HEK293T (cell line): ENCODE measurements around the gene LYPD8.
"Not testable (repeated sequence)": the region's sequence is repeated elsewhere in the genome, so short reads cannot be mapped to it uniquely, and the experiment has no call there.

Experiments used
- CTCF ChIA-PET: fragments of 350-600 bp; formaldehyde crosslinking; extraction: SDS; loops from one replicate; lab custom pipeline; 2021; ENCODE audit warnings: antibody characterized with exemption, inconsistent platforms; lab: Yijun Ruan, JAX
- POLR2A ChIA-PET: fragments of 350-600 bp; formaldehyde crosslinking; extraction: SDS; loops from one replicate; lab custom pipeline; 2020; ENCODE audit warnings: antibody characterized with exemption, inconsistent platforms; lab: Yijun Ruan, JAX
- DNase-seq: peaks from one replicate; pipeline ENCODE4 v3.0.0; 2012; ENCODE audit warnings: mixed read lengths; ENCODE audit errors: extremely low spot score
- ARNT ChIP-seq: fragments of 450-650 bp; IDR thresholded peaks from 2 replicates; pipeline ENCODE4 v1.6.1; 2017; ENCODE audit warnings: mild to moderate bottlenecking
- BHLHE40 ChIP-seq: fragments of 450-650 bp; IDR thresholded peaks from 2 replicates; pipeline ENCODE4 v1.6.1; 2016; ENCODE audit warnings: mild to moderate bottlenecking, moderate library complexity, borderline replicate concordance
- CTBP1 ChIP-seq: fragments of 450-650 bp; IDR thresholded peaks from 2 replicates; pipeline ENCODE4 v1.6.1; 2016; ENCODE audit warnings: borderline replicate concordance
- ELF4 ChIP-seq: fragments of 450-650 bp; IDR thresholded peaks from 2 replicates; pipeline ENCODE4 v1.6.1; 2017; ENCODE audit warnings: antibody characterized with exemption
- FOXA1 ChIP-seq: fragments of 450-650 bp; IDR thresholded peaks from 2 replicates; pipeline ENCODE4 v1.6.1; 2016; ENCODE audit warnings: mild to moderate bottlenecking
- FOXK2 ChIP-seq: fragments of 450-650 bp; IDR thresholded peaks from 2 replicates; pipeline ENCODE4 v1.6.1; 2016; ENCODE audit warnings: mild to moderate bottlenecking
- FOXM1 ChIP-seq: fragments of 450-650 bp; IDR thresholded peaks from 2 replicates; pipeline ENCODE4 v1.6.1; 2017; ENCODE audit warnings: mild to moderate bottlenecking, borderline replicate concordance
- HDGF ChIP-seq: fragments of 450-650 bp; IDR thresholded peaks from 2 replicates; pipeline ENCODE4 v1.6.1; 2017; ENCODE audit warnings: antibody characterized with exemption, borderline replicate concordance
- L3MBTL2 ChIP-seq: fragments of 450-650 bp; conservative IDR thresholded peaks from 2 replicates; pipeline ENCODE4 v1.6.1; 2016; ENCODE audit warnings: mild to moderate bottlenecking
- LEF1 ChIP-seq: fragments of 450-650 bp; IDR thresholded peaks from 2 replicates; pipeline ENCODE4 v1.6.1; 2017; ENCODE audit warnings: mild to moderate bottlenecking, borderline replicate concordance
- NFRKB ChIP-seq: fragments of 450-650 bp; IDR thresholded peaks from 2 replicates; pipeline ENCODE4 v1.6.1; 2016; ENCODE audit warnings: mild to moderate bottlenecking, moderate library complexity
- PKNOX1 ChIP-seq: fragments of 450-650 bp; IDR thresholded peaks from 2 replicates; pipeline ENCODE4 v1.6.1; 2016
- SP1 ChIP-seq: fragments of 450-650 bp; IDR thresholded peaks from 2 replicates; pipeline ENCODE4 v1.6.1; 2017
- SUZ12 ChIP-seq: fragments of 450-650 bp; IDR thresholded peaks from 2 replicates; pipeline ENCODE4 v1.6.1; 2016; ENCODE audit warnings: mild to moderate bottlenecking
- TARDBP ChIP-seq: fragments of 450-650 bp; IDR thresholded peaks from 2 replicates; pipeline ENCODE4 v1.6.1; 2016
- ZNF384 ChIP-seq: fragments of 450-650 bp; IDR thresholded peaks from 2 replicates; pipeline ENCODE4 v1.6.1; 2016

LYPD8 gene

DNA sequence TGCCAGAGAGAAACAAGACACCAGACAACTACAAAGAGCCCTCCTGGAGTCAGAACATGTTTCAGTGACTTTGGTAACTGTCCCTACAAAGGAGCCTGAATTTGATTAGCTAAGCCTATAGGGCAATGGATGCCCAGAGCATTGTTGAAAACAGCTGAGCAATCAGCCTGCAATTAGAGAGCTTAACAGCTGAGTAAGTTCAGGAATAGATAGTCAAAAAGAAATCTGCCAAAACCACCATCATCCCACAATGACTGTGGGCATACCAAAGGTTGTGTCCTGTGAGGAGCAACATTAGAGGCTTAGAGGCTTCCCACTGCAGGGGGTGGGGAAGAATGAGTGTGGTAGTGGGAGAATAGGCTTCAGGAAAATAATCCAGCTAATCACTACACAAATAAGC, 38.0 kb upstream of the LYPD8 start:
- CTCF ChIA-PET = no interaction called here
- POLR2A ChIA-PET = interaction anchor here (0.7 kb wide), 1 partner anchor 12 kb away, joined by 3 read pairs; no protein-coding TSS in a partner anchor
- DNase-seq = no peak
- TF ChIP-seq HDGF = no peak
- no peak for TF ChIP-seq TARDBP
- TF ChIP-seq ARNT = no peak
- TF ChIP-seq FOXM1 = no peak
- no peak for TF ChIP-seq L3MBTL2

- POLR2A ChIA-PET = no interaction called here
- DNase-seq = no peak
- TF ChIP-seq CTBP1 = no peak
- no peak for TF ChIP-seq HDGF
- no peak for TF ChIP-seq ARNT
- TF ChIP-seq FOXK2 = no peak
- TF ChIP-seq L3MBTL2 = no peak
- no peak for TF ChIP-seq PKNOX1
- no peak for TF ChIP-seq ZNF384
- no peak for TF ChIP-seq BHLHE40
- TF ChIP-seq FOXA1 = no peak
- TF ChIP-seq ELF4 = no peak
- TF ChIP-seq FOXM1 = no peak
- CTCF ChIA-PET = no interaction called here
These were observed 36.8 kb upstream of the LYPD8 start for GRCh38 chr1:248792342-248792741.

GRCh38 chr1:248791010-248791409, 35.5 kb upstream of the LYPD8 start:
- CTCF ChIA-PET = no interaction called here
- POLR2A ChIA-PET = no interaction called here
- DNase-seq = no peak
- TF ChIP-seq ELF4 (no peak), BHLHE40 (no peak), TARDBP (no peak), CTBP1 (no peak), PKNOX1 (no peak), LEF1 (no peak), ARNT (no peak), SUZ12 (no peak), NFRKB (no peak), SP1 (no peak), FOXK2 (no peak), L3MBTL2 (no peak), FOXM1 (no peak), HDGF (no peak), FOXA1 (no peak), ZNF384 (no peak)

- TF ChIP-seq NFRKB = no peak
- no peak for TF ChIP-seq SUZ12
- TF ChIP-seq BHLHE40 = no peak
- no peak for TF ChIP-seq ARNT
- DNase-seq = no peak
- POLR2A ChIA-PET = no interaction called here
- CTCF ChIA-PET = no interaction called here
These were observed 34.9 kb upstream of the LYPD8 start for GRCh38 chr1:248790456-248790855.

- DNase-seq, POLR2A ChIA-PET, CTCF ChIA-PET: not testable (repeated sequence)
These were observed 33.8 kb upstream of the LYPD8 start for GRCh38 chr1:248789337-248789736.

DNA sequence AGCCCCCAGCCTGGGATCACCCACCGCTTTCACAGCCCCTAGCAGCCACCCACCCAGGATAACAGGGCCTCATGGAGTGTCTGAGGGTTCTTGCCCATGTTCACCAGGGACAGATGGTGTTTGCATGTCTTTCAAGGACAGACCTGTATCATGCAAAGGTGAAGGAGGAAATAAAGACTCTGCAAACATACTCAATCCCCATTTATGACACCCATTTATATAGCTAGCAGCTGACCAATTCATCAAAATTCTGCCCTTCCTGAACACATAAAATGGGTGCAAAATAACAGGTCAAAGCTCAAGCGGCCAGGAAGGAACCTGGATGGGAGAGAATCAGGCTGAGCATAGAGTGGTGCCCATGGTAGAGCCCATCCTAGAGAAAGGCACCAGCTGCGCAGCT, 32.8 kb upstream of the LYPD8 start:
- POLR2A ChIA-PET = no interaction called here
- CTCF ChIA-PET = no interaction called here
- no peak for TF ChIP-seq LEF1
- no peak for TF ChIP-seq BHLHE40
- TF ChIP-seq CTBP1 = no peak
- no peak for TF ChIP-seq SP1
- no peak for TF ChIP-seq ARNT
- TF ChIP-seq ZNF384 = no peak
- no peak for TF ChIP-seq FOXK2
- TF ChIP-seq FOXM1 = no peak
- no peak for TF ChIP-seq FOXA1
- TF ChIP-seq L3MBTL2 = no peak
- no peak for TF ChIP-seq HDGF
- no peak for TF ChIP-seq SUZ12
- no peak for TF ChIP-seq PKNOX1
- TF ChIP-seq NFRKB = no peak
- no peak for TF ChIP-seq ELF4
- no peak for TF ChIP-seq TARDBP

DNA sequence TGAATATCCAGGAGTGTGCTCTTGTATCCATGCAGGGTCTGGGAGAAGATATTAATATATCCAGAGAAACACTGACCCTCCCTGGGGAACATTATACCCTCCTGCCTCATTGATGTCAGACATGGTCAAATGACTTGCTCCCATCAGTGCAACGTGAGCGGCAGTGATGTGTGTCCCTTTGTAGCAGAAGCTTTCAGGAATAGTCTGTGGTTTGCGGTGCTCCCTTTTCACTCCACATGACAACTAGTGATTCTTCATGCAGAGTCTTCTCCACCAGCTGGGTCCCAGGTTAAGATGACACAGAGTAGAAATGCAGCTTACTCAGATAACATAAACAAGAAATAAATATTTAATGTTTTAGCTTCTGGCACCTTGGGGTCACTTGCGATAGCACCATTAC, 31.9 kb upstream of the LYPD8 start:
- CTCF ChIA-PET = no interaction called here
- TF ChIP-seq ELF4 (no peak), TARDBP (no peak), CTBP1 (no peak), L3MBTL2 (no peak), FOXM1 (no peak), SP1 (no peak), LEF1 (no peak), ARNT (no peak), SUZ12 (no peak), PKNOX1 (no peak)
- POLR2A ChIA-PET = no interaction called here

More for the DNA sequence above, 32.8 kb upstream of the LYPD8 start:
- no peak for DNase-seq

More for the DNA sequence above, 31.9 kb upstream of the LYPD8 start:
- no peak for DNase-seq
